Left renal cortex interstitium (tissue), 4 donors: ENCODE measurements around the gene BMP5. TPM values are rescaled to one million over a fixed set of nuclear protein-coding genes. Genes with fewer than 3 reads are reported as not detected.

Experiments used
- DNase-seq, 4 donors: peaks; one replicate each; pipeline ENCODE4 v3.0.0-alpha.2; 2013; ENCODE audit warnings: low read depth in 4 of 4, low spot score in 2 of 4, missing footprints in 1 of 4
- polyA plus RNA-seq, 4 donors: library from polyadenylated mRNA; unstranded; fragments of 120-200 nt; gene quantifications; one replicate each; pipeline ENCODE4 v1.2.1, GENCODE V29; 2013; ENCODE audit not compliant: insufficient read length in 4 of 4

Gene BMP5
- polyA plus RNA-seq, 4 donors, result 2.5 to 3.2 (median 2.9) TPM

DNA sequence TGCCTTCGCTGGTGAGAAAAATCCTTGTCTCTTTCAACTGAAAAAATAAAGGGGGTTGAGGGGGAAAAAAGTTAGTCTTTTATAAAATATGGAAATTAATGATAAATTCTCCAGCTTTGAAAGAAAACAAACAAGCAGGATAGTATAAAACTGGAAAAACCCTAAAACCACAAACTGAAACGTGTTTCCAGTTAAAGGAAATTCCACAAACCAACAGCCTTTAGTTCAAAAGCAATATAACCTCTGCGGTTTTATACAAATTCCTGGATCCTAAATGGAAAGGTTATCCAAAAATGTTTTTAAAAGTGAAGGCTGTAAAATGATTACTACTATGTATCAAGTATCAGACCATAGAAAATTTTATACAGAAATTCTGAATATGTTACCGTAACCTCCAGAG is 55.6 kb downstream of the BMP5 start:
- DNase-seq, result no peak

DNA sequence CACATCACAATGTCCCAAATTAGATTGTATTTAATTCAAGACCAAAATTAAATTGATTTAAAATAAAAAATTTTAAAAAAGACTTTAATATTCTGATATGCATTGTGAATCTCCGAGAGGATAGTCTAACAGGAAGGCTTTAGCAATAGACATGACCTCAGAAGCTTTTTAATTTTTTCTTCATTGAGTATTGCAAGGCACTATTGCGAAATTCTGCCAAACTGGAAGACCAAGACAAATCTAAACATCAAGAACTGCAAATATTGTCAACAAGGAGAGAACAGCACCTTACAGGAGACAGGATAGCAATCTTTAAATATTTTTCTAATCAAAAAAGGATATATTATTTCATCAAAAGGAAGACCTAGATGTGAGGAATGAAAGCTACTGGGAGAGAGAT is 56.9 kb downstream of the BMP5 start:
- no peak for DNase-seq

DNA sequence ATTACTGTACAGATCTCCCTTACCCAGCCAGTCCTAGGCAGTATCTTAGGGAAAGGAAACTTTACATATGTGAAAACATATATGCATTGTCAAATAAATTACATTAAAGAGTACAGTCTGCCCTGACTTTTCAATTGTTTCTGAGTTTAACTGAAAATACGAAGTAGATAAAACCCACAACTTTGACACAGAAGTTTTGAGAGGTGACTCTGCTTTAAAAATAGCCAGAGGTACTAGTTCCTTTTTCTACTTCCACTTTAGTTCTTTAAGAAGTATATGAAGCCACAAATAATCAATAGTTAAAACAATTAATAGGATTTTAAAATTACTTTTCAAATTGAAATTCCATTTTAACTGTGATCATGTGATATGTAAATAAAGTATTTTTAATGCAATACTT is 62.9 kb downstream of the BMP5 start:
- DNase-seq, result no peak

DNA sequence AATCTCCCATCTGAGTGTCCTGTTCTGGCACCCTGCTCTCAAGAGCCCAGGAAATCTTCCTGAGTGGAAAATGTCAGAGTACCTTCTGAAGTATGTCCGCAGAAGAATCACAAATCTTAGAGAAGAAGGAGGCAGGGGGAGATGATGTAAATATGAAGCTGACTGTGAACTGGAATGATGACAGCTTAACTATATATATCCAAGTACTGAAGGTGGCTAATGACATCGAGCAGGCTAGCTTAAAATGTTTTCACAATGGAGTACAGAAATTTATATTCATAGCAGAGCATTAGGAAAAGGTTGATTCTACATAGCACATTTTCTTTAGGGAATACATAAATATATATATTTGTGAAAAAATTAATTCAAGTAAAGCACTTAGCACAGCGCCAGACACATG is 64.3 kb downstream of the BMP5 start:
- DNase-seq, result no peak

DNA sequence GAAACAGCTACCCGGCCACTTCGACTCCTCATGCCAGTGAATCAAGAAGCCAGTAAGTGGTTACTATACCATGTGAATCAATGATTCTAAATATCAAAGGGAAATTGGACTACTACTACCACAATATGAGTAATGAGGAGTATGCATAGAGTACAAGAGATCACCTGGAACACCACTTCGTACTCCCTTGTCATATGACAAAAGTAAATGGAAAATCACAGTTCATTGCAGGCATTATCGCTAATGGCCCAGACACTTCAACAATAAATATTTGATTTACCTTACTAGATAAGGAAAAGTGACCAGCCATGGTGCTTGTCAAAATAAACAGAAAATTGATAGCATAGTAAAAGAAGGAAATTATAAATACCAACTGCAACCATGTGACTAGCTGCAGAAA is 73.1 kb downstream of the BMP5 start:
- DNase-seq, result no peak

DNA sequence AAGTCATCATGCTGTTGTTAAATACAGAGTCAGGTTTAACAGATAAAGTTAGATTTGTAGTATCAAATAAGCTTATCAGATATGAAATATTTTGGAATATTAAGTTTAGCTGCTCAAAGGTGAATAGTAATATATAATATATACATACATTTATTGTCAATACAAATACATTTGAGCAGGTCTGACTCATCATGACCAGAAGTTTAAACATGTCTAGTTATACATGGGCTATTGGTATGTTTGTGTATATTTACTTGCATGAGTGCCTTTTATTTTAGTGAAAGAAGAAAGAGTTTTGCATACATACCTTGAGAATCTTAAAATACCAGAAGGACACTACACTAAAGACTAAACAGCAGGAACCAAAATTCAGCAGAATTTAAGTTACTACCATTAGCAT is 76.8 kb downstream of the BMP5 start:
- DNase-seq, result no peak

DNA sequence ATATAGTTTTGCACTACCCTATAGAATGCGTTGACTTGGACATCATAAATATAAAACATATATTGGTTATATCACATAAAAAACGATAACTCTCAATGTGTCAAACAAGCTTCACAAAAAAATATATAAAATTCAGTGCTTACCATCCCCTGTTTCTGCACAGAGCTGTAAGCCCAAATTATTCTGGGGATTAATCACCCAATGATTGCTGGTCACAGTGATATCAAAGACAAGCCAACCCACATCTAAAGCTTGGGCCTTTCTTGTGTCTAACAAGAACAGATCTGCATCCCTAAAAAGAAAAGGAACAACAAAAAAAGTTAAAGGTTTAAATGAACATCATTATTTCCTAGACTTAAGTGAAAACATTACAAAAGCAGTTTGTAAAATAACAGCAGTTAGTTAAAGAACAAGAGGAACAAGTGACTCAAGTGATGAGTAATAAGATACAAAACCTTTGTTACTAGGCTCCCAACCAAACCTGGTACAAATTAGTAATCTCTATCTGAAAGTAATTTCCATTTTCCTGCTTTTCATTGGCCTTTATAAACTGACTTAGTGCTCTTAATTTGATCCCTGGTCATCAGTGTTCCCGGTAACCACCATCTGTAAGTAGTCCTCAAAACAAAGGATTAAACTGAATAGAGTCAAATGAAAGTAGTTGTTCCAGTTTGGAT is 81.1 kb downstream of the BMP5 start:
- no peak for DNase-seq

DNA sequence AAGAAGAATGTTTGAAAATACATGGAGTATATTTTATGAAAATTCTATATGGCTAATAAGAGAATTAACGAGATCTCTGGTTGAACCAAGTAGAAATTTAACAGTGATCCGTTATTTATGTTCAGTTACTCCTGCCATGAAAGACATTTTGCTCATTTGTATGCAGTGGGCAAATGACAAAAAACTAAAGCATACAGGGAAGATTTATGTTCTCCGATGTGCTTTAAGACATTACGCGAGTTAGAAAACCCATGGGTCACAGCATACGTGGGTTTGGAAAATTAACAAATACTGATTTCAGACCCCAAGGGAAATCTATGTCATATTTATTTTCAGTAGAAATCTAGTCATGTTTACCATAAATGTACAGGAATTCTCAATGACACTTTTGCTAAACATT is 90.1 kb downstream of the BMP5 start:
- no peak for DNase-seq

DNA sequence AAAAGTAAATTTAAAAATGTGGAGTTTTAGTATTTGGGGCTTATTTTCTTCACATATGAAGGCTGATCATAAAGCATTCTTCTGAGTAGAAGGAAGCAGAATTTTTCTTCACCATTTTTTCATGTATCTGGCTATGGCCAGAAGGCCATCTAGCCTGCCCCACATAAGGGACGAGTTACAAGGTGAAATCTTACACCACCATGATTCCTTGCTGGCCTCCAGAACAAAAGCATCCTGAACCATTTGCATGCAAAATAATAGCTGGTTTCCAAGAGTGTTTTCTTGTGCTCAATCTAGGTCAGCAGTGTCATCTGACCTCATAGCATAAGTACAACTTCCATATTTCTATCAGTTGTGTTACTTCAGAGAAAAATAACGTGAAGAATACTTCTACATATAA is 93.1 kb downstream of the BMP5 start:
- no peak for DNase-seq

DNA sequence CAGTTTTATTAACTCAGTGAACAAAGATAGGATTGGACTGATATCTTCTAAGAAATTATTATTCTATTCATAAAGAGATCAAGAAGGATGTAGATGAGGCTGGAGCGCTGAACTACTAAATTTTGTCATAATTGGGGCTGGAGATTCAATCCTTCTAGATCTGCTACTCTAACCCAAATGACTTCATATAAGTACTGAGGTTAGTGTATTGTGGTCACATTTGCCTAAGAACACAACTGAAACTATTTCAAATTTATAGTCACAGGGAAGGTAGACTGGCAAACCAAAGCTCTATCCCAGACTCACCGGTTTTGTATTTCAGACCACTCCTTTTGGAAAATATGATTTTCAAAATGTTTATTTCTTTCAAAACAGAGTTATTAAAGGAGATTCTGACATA is 96.7 kb downstream of the BMP5 start:
- no peak for DNase-seq

DNA sequence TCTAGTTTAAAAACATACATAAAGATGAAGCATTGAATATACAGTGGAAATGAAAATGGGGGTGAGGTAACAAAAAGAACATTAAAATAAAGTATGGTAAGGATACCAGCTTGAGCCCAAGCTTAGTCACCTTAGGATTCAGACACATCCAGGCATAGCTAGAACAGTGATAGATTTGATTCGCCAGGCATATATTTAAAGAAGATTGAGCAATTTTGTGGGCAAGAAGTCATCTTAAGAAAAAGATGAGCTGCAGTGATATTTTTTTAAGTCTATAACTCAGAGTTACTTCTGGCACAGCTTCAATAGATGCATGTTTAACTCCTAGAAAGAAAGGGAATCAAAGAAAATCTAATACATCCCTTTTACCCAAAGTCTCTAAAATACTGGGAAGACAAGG is 97.9 kb downstream of the BMP5 start:
- no peak for DNase-seq

DNA sequence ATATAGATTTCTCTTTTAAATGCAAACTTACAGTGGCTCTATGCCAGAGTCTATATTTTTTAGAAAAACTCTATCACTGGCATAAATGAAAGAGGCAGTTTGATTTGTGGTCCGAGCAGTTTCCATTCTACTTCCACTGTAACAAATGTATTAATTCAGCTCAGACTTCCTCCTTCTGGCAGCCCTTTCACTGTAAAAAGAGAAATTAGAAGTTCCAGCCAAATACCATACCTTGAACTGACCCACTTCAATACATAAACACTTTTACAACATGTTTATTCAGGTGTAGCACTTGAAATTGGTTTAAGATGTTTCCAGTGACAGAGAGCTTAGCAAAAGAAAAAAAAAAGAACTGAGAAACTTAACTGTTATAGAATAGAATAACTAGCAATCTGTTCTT is 99.3 kb downstream of the BMP5 start:
- no peak for DNase-seq

DNA sequence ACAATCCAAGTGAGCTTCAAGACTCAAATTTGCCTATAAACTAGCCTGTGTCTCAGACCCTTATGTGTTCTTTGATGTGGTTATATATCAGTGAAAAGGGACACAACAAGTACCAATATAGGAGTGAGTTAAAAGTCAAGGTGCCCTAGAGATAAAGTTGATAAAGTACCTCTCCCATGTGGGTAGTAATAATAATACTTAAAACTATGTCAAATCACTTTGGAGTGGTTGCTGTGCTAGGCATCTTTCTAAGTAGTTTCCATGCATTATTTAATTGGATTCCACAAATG is 100.4 kb downstream of the BMP5 start:
- no peak for DNase-seq

DNA sequence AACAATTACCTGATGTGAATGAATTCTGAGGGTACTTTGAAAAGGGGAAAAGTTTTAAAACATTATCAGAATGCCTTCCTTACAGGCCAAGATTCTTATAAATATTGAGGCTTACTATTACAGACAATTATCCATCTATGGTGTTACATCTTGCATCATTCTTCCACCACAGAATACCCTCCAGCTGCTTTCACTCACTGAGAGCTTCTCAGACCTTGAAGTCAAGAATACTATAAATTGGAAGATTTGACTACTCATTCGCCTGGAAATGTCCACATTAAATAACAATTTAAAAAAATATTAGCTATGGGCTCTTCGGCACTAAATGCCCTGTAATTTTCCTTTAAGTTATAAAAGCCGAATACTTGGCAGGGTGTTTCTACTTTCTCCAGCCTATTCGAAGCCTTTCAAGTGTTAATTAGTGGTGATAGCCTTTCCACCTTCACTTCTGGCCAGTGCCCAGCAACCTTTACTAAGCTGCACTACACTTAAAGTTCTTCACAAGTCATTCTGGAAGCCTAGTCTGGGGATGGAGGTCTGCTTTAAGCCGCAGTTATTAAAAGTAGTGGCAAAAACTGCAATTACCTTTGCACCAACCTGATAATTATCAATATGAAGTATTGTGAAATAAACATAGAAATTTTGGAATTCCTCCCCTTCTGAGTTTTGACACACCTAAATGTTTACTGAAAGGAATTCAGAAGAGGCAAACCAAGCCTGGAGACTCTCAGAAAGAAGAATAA is 100.9 kb downstream of the BMP5 start:
- DNase-seq, result no peak

DNA sequence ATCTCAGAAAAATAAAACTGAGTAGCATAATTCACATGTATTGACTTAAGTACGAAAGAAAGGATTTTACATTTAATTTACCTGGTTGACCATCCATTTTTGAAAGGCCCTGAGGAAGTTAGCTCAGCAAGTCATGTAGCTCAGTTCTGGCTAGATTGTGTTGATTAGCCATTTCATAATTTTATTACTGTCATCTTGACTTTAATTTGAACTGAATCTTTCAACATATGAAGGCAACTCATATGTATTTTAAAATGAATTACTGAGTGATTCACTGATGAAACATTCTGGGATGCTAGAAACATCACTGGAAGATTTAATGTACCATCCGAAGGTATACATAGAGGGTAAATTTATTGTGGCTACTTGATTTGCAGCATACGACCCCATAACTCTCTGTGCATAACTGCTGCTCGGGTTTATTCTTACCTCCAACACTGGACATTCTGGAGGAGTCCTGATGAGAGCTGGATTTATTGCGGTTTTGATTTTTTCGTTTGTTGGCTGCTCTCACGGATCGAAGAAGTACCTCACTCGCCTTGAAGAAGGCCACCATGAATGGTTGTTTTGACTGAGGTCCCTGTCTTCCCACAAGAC is 101.7 kb downstream of the BMP5 start:
- no peak for DNase-seq

DNA sequence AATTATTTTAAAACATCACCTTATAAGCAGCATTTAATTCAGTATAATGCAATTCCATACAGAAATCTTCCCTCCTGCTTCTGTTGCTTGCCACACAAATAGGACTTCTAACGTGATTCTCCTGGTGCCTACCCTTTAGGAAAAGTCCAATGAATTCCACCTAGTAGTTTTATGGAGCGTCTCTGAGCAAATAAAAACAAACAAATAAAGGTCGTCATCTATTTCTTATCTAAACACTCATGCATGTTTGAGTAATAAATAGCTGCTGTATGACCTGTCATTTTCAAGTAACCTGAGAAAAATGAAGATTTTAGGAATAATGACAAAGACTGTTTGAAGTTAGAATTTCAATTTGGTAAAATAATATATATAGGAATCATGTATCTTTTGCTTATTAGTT is 102.7 kb downstream of the BMP5 start:
- DNase-seq, result no peak

DNA sequence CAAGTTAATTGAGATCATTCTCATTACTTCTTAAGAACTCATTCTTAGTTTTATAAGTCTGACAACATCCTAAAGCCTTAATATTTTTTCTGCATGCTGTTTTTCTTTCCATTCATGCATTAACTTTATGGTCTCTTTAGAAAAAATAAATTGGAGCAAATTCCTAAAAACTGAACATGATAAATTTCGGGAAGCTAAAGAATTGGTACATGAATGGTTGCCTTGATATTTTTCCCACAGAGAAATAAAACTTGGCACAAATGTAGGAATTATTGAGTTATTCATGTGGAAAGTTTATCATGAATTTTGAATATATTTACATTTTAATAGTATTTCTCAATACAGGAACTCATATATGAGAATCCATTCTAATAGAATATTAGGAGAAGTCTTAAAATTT is 115.9 kb downstream of the BMP5 start:
- DNase-seq, result no peak

DNA sequence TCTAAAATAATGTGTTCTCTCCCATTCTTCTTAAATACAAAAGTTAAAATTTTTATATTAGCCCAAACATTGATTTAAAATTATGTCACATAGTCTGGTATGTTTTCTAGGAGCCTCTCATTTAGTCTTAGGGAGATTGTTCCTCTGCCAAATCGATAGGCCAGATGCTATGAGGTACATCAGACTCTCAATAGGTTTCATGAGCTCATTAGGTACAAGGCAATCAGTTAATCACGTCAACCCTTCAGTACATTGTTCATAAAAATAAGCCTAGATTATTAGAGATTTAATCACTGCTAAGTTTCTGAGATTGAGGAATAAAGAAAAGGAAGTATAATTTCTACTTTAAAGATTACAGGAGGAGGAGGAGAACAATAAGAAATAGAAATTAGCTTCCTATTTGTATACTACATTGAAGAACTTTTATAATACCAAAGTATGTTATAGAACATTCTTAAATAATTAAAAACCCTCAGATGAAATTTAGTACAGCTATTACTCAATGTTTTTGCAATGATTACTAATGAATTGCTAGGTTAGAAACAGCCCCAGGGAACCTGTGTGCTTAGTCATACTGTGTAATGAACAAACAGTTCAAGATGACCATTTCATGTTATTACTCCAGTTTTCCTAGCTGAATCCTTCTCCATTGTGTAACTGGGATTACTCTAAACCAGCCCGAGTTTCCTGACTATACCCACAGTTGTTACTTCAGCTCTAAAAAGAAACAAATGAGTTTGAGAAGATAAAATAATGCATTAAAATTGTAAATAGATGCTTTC is 117.0 kb downstream of the BMP5 start:
- no peak for DNase-seq

DNA sequence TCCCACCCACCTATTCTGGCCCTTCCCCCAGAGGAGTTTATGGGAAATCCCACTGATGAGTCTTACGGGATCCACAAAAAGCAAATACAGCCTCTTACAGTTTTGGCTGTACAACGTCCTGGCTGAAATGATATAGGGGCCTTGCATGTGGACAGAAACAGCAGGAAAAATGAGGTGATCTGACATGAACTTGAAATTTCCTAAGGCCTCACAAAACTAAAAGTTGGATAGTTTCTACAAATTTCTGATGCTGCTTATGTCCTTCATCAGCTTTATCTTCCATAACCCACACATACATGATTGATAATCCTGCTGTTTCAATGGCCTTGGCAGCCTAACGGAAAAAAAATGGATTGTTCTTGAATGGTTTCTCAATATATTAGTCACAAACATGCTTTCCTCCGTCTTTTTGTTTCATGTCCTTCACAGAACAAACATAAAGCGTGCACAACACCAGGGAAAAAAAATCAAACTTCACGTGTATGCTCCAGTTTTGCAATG is 118.8 kb downstream of the BMP5 start:
- no peak for DNase-seq

DNA sequence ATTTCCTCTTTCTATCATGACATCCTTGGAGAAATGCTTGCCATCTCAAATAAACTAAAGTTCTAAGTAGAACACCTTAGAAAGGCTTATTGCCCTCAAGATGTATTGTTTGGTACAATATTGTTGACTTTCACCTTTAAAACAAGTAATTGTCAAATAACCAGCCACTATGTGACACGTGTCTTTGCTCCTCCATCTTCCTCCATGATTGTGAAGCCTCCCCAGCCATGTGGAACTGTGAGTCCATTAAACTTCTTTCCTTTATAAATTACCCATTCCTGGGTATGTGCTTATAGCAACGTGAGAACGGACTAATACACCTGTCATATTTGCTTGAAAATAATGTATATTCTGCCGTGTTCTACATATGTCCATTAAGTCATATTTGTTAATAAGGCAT is 126.5 kb downstream of the BMP5 start:
- DNase-seq, result no peak

DNA sequence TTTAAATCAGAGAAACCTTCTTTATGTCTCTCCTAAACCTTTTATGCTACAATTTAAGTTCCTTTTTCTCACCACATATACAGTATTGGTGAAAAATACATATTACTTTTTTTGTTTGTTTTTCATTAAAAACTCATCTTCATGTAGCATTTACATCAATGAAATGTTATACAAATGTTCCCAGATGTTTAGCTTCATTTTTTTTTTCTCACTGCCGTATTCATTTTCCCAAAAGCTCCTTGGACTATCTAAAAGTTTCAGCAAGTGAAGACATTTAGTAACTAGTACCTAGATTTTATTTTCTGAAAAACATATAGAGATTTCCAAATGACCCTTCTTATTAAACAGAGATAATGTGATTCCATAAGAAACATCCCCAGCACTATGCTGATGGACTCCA is 128.9 kb downstream of the BMP5 start:
- DNase-seq, result no peak
